Peyer's patch (tissue), 4 donors: ENCODE measurements around the gene UNC5A. TPM values are rescaled to one million over a fixed set of nuclear protein-coding genes. Genes with fewer than 3 reads are reported as not detected.

Source experiments
- DNase-seq, 3 donors: peaks; one replicate each; pipeline ENCODE4 v3.0.0-alpha.2; 2017 to 2019
- H3K27ac ChIP-seq, 4 donors: fragments of 200-600 bp; sonication (generic); one replicate each; pipeline ENCODE4 v1.5.1; 2016 to 2019
- H3K27me3 ChIP-seq, 2 donors: fragments of 200-600 bp; sonication (generic); one replicate each; pipeline ENCODE4 v1.5.1; 2019
- H3K36me3 ChIP-seq, 3 donors: fragments of 200-600 bp; sonication (generic); one replicate each; pipeline ENCODE4 v1.5.1; 2016 to 2019
- H3K4me1 ChIP-seq, 4 donors: fragments of 200-600 bp; sonication (generic); one replicate each; pipeline ENCODE4 v1.5.1; 2016 to 2019
- H3K4me3 ChIP-seq, 4 donors: fragments of 200-600 bp; sonication (generic); 1 replicate in 3 of 4; 2 replicates in 1 of 4; pipeline ENCODE4 v1.5.1; 2016 to 2019; ENCODE audit warnings: mild to moderate bottlenecking in 1 of 4
- H3K9me3 ChIP-seq, 4 donors: fragments of 200-600 bp; sonication (generic); one replicate each; pipeline ENCODE4 v1.5.1; 2016 to 2019; ENCODE audit warnings: mild to moderate bottlenecking in 1 of 4
- CTCF ChIP-seq, 6 experiments: fragments of 450-650 bp in 4 of 6; fragments of 200-600 bp in 2 of 6; sonication (generic) in 1 of 6; IDR thresholded peaks; one replicate each; pipeline ENCODE4 v1.5.1; 2017 to 2019; ENCODE audit warnings: antibody characterized with exemption in 6 of 6, mild to moderate bottlenecking in 3 of 6, moderate library complexity in 1 of 6
- POLR2A ChIP-seq, 2 donors: fragments of 450-650 bp; IDR thresholded peaks; one replicate each; pipeline ENCODE4 v1.5.1; 2017; ENCODE audit warnings: antibody characterized with exemption in 2 of 2, mild to moderate bottlenecking in 2 of 2, moderate library complexity in 2 of 2
- total RNA-seq, 4 donors: library from RNA; depleted of rRNA; stranded (reverse); fragments of >200 nt; gene quantifications; one replicate each; pipeline ENCODE4 v1.1.0, GENCODE V29; 2016

Gene UNC5A
- total RNA-seq, 4 donors from 2014 or later, result 0.18 TPM; not detected in 3

- H3K36me3 ChIP-seq, result peaks cover 0 to 9% (median 0%) of the 10 kb centered on the region in 3 donors
- no peak overlapping the region for H3K4me3 ChIP-seq
- H3K9me3 ChIP-seq, result no peaks in the 10 kb centered on the region
- DNase-seq, result no peak
- TF ChIP-seq CTCF (IDR thresholded peaks at IDR 0.05), result no peak
- no peak for TF ChIP-seq POLR2A (IDR thresholded peaks at IDR 0.05)
- H3K27ac ChIP-seq, result no peak overlapping the region
- H3K4me1 ChIP-seq, result no peaks in the 10 kb centered on the region
- H3K27me3 ChIP-seq, result no peaks in the 10 kb centered on the region
Measured at GRCh38 chr5:176915906-176916305, 105.5 kb downstream of the UNC5A start.

GRCh38 chr5:176916337-176916736, 106.0 kb downstream of the UNC5A start:
- DNase-seq, result no peak
- TF ChIP-seq POLR2A (IDR thresholded peaks at IDR 0.05) (no peak), CTCF (IDR thresholded peaks at IDR 0.05) (no peak)
- H3K4me1 ChIP-seq, result no peaks in the 10 kb centered on the region
- H3K27me3 ChIP-seq, result no peaks in the 10 kb centered on the region
- no peak overlapping the region for H3K4me3 ChIP-seq
- no peaks in the 10 kb centered on the region for H3K9me3 ChIP-seq
- peaks cover 0 to 9% (median 0%) of the 10 kb centered on the region in 3 donors for H3K36me3 ChIP-seq
- no peak overlapping the region for H3K27ac ChIP-seq

- no peak overlapping the region for H3K4me3 ChIP-seq
- peaks cover 0 to 9% (median 0%) of the 10 kb centered on the region in 3 donors for H3K36me3 ChIP-seq
- H3K4me1 ChIP-seq, result no peaks in the 10 kb centered on the region
- DNase-seq, result no peak
- TF ChIP-seq CTCF (IDR thresholded peaks at IDR 0.05), result no peak
- no peak overlapping the region for H3K27ac ChIP-seq
- no peaks in the 10 kb centered on the region for H3K9me3 ChIP-seq
- H3K27me3 ChIP-seq, result no peaks in the 10 kb centered on the region
Measured at GRCh38 chr5:176918613-176919012, 108.3 kb downstream of the UNC5A start.

GRCh38 chr5:176921714-176922113, 111.4 kb downstream of the UNC5A start:
- no peaks in the 10 kb centered on the region for H3K9me3 ChIP-seq
- peaks cover 0 to 8% (median 0%) of the 10 kb centered on the region in 3 donors for H3K36me3 ChIP-seq
- H3K27ac ChIP-seq, result no peak overlapping the region
- TF ChIP-seq POLR2A (IDR thresholded peaks at IDR 0.05) (no peak), CTCF (IDR thresholded peaks at IDR 0.05) (no peak)
- no peaks in the 10 kb centered on the region for H3K4me1 ChIP-seq
- H3K4me3 ChIP-seq, result no peak overlapping the region
- no peak for DNase-seq
- H3K27me3 ChIP-seq, result no peaks in the 10 kb centered on the region

GRCh38 chr5:176922817-176923216, 112.5 kb downstream of the UNC5A start:
- TF ChIP-seq POLR2A (IDR thresholded peaks at IDR 0.05) (no peak), CTCF (IDR thresholded peaks at IDR 0.05) (no peak)
- no peaks in the 10 kb centered on the region for H3K9me3 ChIP-seq
- no peaks in the 10 kb centered on the region for H3K27me3 ChIP-seq

GRCh38 chr5:176927562-176927961, 117.2 kb downstream of the UNC5A start:
- H3K4me1 ChIP-seq, result no peaks in the 10 kb centered on the region
- no peaks in the 10 kb centered on the region for H3K9me3 ChIP-seq
- no peak overlapping the region for H3K4me3 ChIP-seq
- no peaks in the 10 kb centered on the region for H3K27me3 ChIP-seq
- DNase-seq, result no peak
- no peak overlapping the region for H3K27ac ChIP-seq
- TF ChIP-seq POLR2A (IDR thresholded peaks at IDR 0.05) (no peak), CTCF (IDR thresholded peaks at IDR 0.05) (no peak)
- peaks cover 0 to 26% (median 0%) of the 10 kb centered on the region in 3 donors for H3K36me3 ChIP-seq

More at GRCh38 chr5:176922817-176923216, 112.5 kb downstream of the UNC5A start:
- Histone ChIP-seq H3K27ac (no peak overlapping the region), H3K4me3 (no peak overlapping the region), H3K4me1 (no peaks in the 10 kb centered on the region), H3K36me3 (peaks cover 0 to 3% (median 0%) of the 10 kb centered on the region in 3 donors)
- DNase-seq, result no peak
